IMR-90 (cell line): ENCODE results near the gene ACVR2B. TPM values are rescaled to one million over a fixed set of nuclear protein-coding genes. Genes with fewer than 3 reads are reported as not detected.

Experiments
- ATAC-seq: fragments of 200-7000 bp; cut with Tn5 transposase; 2 replicates; pipeline ENCODE4 v1.9.1; 2020; ENCODE audit warnings: low read depth, mild to moderate bottlenecking, moderate library complexity
- BruUV-seq: library from RNA; stranded (reverse); fragments of 400-500 nt; replicated peaks from 2 replicates; lab custom pipeline; 2021; lab: Mats Ljungman, UMichigan
- CTCF ChIA-PET: fragments of 300-600 bp; formaldehyde crosslinking; extraction: SDS; loops from one replicate; lab custom pipeline; 2021; ENCODE audit warnings: antibody characterized with exemption; lab: Yijun Ruan, JAX
- POLR2A ChIA-PET: fragments of 300-600 bp; sonication (Branson Sonifier 250); formaldehyde crosslinking; loops from one replicate; lab custom pipeline; 2022; ENCODE audit warnings: antibody characterized with exemption; ENCODE audit not compliant: unreplicated experiment; lab: Charles Lee
- DNase-seq: peaks from one replicate; pipeline ENCODE4 v3.0.0; 2013
- H2AFZ ChIP-seq: replicated peaks from 2 replicates; pipeline ENCODE3; 2013; ENCODE audit warnings: low read length, mild to moderate bottlenecking; ENCODE audit not compliant: poor library complexity
- H2AK5ac ChIP-seq: 2 replicates; pipeline ENCODE4 v1.6.1; 2013; ENCODE audit warnings: low read depth, low read length, inconsistent platforms
- H2AK9ac ChIP-seq: replicated peaks from 2 replicates; pipeline ENCODE3; 2013; ENCODE audit warnings: mild to moderate bottlenecking, low read depth, low read length, moderate library complexity; ENCODE audit not compliant: poor library complexity
- H2BK120ac ChIP-seq: 2 replicates; pipeline ENCODE4 v1.6.1; 2013; ENCODE audit warnings: low read depth, low read length, inconsistent platforms
- H2BK15ac ChIP-seq: 3 replicates; pipeline ENCODE4 v1.6.1; 2013; ENCODE audit warnings: low read depth, low read length, inconsistent platforms
- H2BK20ac ChIP-seq: 2 replicates; pipeline ENCODE4 v1.6.1; 2013; ENCODE audit warnings: low read depth, mild to moderate bottlenecking, inconsistent platforms, low read length, moderate library complexity
- H2BK5ac ChIP-seq: 2 replicates; pipeline ENCODE4 v1.6.1; 2013; ENCODE audit warnings: mild to moderate bottlenecking, low read depth, low read length, inconsistent platforms; ENCODE audit not compliant: poor library complexity, severe bottlenecking
- H3K14ac ChIP-seq: replicated peaks from 2 replicates; pipeline ENCODE4 v1.6.1; 2013; ENCODE audit warnings: low read depth, low read length, inconsistent platforms
- H3K18ac ChIP-seq: 2 replicates; pipeline ENCODE4 v1.6.1; 2013; ENCODE audit warnings: low read depth, low read length, control low read depth
- H3K23ac ChIP-seq: 2 replicates; pipeline ENCODE4 v1.6.1; 2013; ENCODE audit warnings: low read depth, low read length, inconsistent platforms
- H3K27ac ChIP-seq: 2 replicates; pipeline ENCODE4 v1.5.1; 2013; ENCODE audit warnings: mild to moderate bottlenecking, control low read depth, low read length; ENCODE audit not compliant: insufficient read depth
- H3K27me3 ChIP-seq: 2 replicates; pipeline ENCODE4 v1.6.1; 2013; ENCODE audit warnings: low read length; ENCODE audit not compliant: control insufficient read depth, insufficient read depth
- H3K36me3 ChIP-seq: 2 replicates; pipeline ENCODE4 v1.6.1; 2013; ENCODE audit warnings: low read length, mixed read lengths; ENCODE audit not compliant: control insufficient read depth, insufficient read depth
- H3K4ac ChIP-seq: 2 replicates; pipeline ENCODE4 v1.6.1; 2013; ENCODE audit warnings: low read depth, low read length, inconsistent platforms
- H3K4me1 ChIP-seq: 2 replicates; pipeline ENCODE4 v1.6.1; 2013; ENCODE audit warnings: low read length, mixed read lengths; ENCODE audit not compliant: control insufficient read depth, insufficient read depth
- H3K4me2 ChIP-seq: 2 replicates; pipeline ENCODE4 v1.6.1; 2013; ENCODE audit warnings: low read depth, mild to moderate bottlenecking, control low read depth, low read length, moderate library complexity
- H3K4me3 ChIP-seq: 2 replicates; pipeline ENCODE4 v1.5.1; 2013; ENCODE audit warnings: low read depth, mild to moderate bottlenecking, control low read depth, low read length, moderate library complexity; ENCODE audit not compliant: insufficient read depth
- H3K56ac ChIP-seq: 2 replicates; pipeline ENCODE4 v1.6.1; 2013; ENCODE audit warnings: low read length, inconsistent platforms; ENCODE audit not compliant: insufficient read depth; ENCODE audit errors: extremely low read depth
- H3K79me1 ChIP-seq, 2 experiments: 2 replicates each; pipeline ENCODE4 v1.6.1; 2013; ENCODE audit warnings: low read length in 2 of 2, inconsistent platforms in 1 of 2, low read depth in 1 of 2
- H3K9ac ChIP-seq: 2 replicates; pipeline ENCODE4 v1.6.1; 2013; ENCODE audit warnings: low read depth, low read length, control low read depth
- H3K9me1 ChIP-seq: 2 replicates; pipeline ENCODE4 v1.6.1; 2013; ENCODE audit warnings: low read length, inconsistent platforms; ENCODE audit not compliant: insufficient read depth
- H3K9me3 ChIP-seq: 2 replicates; pipeline ENCODE4 v1.6.1; 2013; ENCODE audit warnings: low read length; ENCODE audit not compliant: control insufficient read depth, insufficient read depth
- H4K20me1 ChIP-seq: 2 replicates; pipeline ENCODE4 v1.6.1; 2013; ENCODE audit warnings: low read length, inconsistent platforms; ENCODE audit not compliant: insufficient read depth
- H4K5ac ChIP-seq: 2 replicates; pipeline ENCODE4 v1.6.1; 2013; ENCODE audit warnings: mild to moderate bottlenecking, low read depth, low read length, control low read depth
- H4K8ac ChIP-seq, 2 experiments: 2 replicates each; pipeline ENCODE4 v1.6.1; 2013; ENCODE audit warnings: low read depth in 2 of 2, low read length in 2 of 2, control low read depth in 1 of 2, inconsistent platforms in 1 of 2
- H4K91ac ChIP-seq: 2 replicates; pipeline ENCODE4 v1.6.1; 2013; ENCODE audit warnings: low read depth, low read length, inconsistent platforms; ENCODE audit not compliant: insufficient read depth
- BHLHE40 ChIP-seq: fragments of 150-350 bp; IDR thresholded peaks from 2 replicates; pipeline ENCODE4 v1.6.1; 2016; ENCODE audit warnings: mild to moderate bottlenecking, low read depth, low read length
- NFE2L2 ChIP-seq: fragments of 150-350 bp; IDR thresholded peaks from 2 replicates; pipeline ENCODE4 v1.6.1; 2016; ENCODE audit warnings: low read depth, mild to moderate bottlenecking, low read length
- RAD21 ChIP-seq: IDR thresholded peaks from 2 replicates; pipeline ENCODE4 v1.6.1; 2012; ENCODE audit warnings: low read length, improper control_type of control experiment
- SMC3 ChIP-seq: fragments of 150-350 bp; IDR thresholded peaks from 2 replicates; pipeline ENCODE4 v1.6.1; 2016; ENCODE audit warnings: low read depth, mild to moderate bottlenecking, antibody characterized with exemption, low read length, moderate library complexity
- WGBS, 2 experiments: methylation state at CpG; one replicate each; pipeline versions ENCODE4 v1.1.5 to v1.1.7; 2013; ENCODE audit warnings: missing lambda C conversion rate in 2 of 2; ENCODE audit not compliant: insufficient read length in 1 of 2; ENCODE audit errors: extremely low coverage in 2 of 2; 5-methylcytosine and 5-hydroxymethylcytosine counted together
- dilution Hi-C: fragments of 300-500 bp; cut with HindIII; formaldehyde crosslinking; loops from one replicate; pipeline ENCODE4 v1.14.3; 2018; ENCODE audit warnings: low sequenced_read_pairs; ENCODE audit not compliant: unreplicated experiment
- in situ Hi-C: fragments of 300-500 bp; cut with MboI; formaldehyde crosslinking; loops from 3 replicates; pipeline ENCODE4 v1.14.3; 2019; ENCODE audit warnings: low sequenced_read_pairs, inconsistent platforms, mixed read lengths
- intact Hi-C: fragments of 100-400 bp; cut with micrococcal nuclease; formaldehyde crosslinking; loops from 2 replicates; pipeline ENCODE4 v1.10.0; 2022
- polyA plus RNA-seq, 3 experiments: library from polyadenylated mRNA; depleted of rRNA; stranded (reverse); fragments of >200 nt; gene quantifications; 2 replicates each; pipeline ENCODE4 v1.2.3, GENCODE V29; 2012; ENCODE audit warnings: low replicate concordance in 1 of 3
- total RNA-seq: library from RNA; depleted of rRNA; stranded (reverse); fragments of >200 nt; gene quantifications from 2 replicates; pipeline ENCODE4 v1.2.3, GENCODE V29; 2012
- TF ChIP-seq, protein P1 (sequence below): conservative IDR thresholded peaks from 2 replicates; pipeline ENCODE4 v1.5.1; 2012; ENCODE audit warnings: mild to moderate bottlenecking, low read depth, low read length, improper control_type of control experiment

Gene ACVR2B
- total and polyA plus RNA-seq, 2 of the 4 experiments (the other 2 are of a cell fraction), result 0.60 to 1.3 TPM

GRCh38 chr3:38521391-38521987, 67.8 kb downstream of the ACVR2B start:
- no peaks in the 10 kb centered on the region for H3K27me3 ChIP-seq
- H3K14ac ChIP-seq, result no peak overlapping the region
- H4K5ac ChIP-seq, result no peak overlapping the region
- H2AK5ac ChIP-seq, result no peak overlapping the region
- H4K8ac ChIP-seq, result no peak overlapping the region
- H3K4ac ChIP-seq, result no peak overlapping the region
- no peak overlapping the region for H3K4me2 ChIP-seq
- no peak overlapping the region for H2BK15ac ChIP-seq
- WGBS, 2 experiments, result 0% methylated on average over 3 of the region's 5 CpGs; no CpG with 5 or more reads in 1 of the 2 experiments
- no peak overlapping the region for H3K4me3 ChIP-seq
- no peak overlapping the region for H3K18ac ChIP-seq
- POLR2A ChIA-PET, result no interaction called here
- H3K23ac ChIP-seq, result no peak overlapping the region
- peak; percentile 75 for DNase-seq
- peaks cover 5% of the 10 kb centered on the region for H3K4me1 ChIP-seq
- no peaks in the 10 kb centered on the region for H4K20me1 ChIP-seq
- BruUV-seq, result no TSS peak
- H2BK20ac ChIP-seq, result no peak overlapping the region
- in situ Hi-C loops, result loop anchor here (5.0 to 10.0 kb wide), 2 partner anchors 321 to 473 kb away; no protein-coding TSS in a partner anchor
- peaks cover 3% of the 10 kb centered on the region in 2 experiments; a peak in 2 of 4 replicates for H3K79me1 ChIP-seq
- intact Hi-C loops, result loop anchor here (1.0 to 10.0 kb wide), 6 partner anchors 130 to 509 kb away; no protein-coding TSS in a partner anchor
- H3K9me1 ChIP-seq, result no peaks in the 10 kb centered on the region; the same call in 1 of the 2 replicates
- no peak overlapping the region for H2AK9ac ChIP-seq
- H3K36me3 ChIP-seq, result peaks cover 5% of the 10 kb centered on the region; the same call in 1 of the 2 replicates
- ATAC-seq, result peak; percentile 67
- no peak overlapping the region for H3K27ac ChIP-seq
- no peak overlapping the region for H3K9ac ChIP-seq
- TF ChIP-seq, protein P1, sequence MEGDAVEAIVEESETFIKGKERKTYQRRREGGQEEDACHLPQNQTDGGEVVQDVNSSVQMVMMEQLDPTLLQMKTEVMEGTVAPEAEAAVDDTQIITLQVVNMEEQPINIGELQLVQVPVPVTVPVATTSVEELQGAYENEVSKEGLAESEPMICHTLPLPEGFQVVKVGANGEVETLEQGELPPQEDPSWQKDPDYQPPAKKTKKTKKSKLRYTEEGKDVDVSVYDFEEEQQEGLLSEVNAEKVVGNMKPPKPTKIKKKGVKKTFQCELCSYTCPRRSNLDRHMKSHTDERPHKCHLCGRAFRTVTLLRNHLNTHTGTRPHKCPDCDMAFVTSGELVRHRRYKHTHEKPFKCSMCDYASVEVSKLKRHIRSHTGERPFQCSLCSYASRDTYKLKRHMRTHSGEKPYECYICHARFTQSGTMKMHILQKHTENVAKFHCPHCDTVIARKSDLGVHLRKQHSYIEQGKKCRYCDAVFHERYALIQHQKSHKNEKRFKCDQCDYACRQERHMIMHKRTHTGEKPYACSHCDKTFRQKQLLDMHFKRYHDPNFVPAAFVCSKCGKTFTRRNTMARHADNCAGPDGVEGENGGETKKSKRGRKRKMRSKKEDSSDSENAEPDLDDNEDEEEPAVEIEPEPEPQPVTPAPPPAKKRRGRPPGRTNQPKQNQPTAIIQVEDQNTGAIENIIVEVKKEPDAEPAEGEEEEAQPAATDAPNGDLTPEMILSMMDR, result peak; percentile 84
- TF ChIP-seq SMC3, result peak; percentile 78
- TF ChIP-seq NFE2L2, result no peak
- TF ChIP-seq RAD21, result peak; percentile 75
- no peak for TF ChIP-seq BHLHE40
- H3K9me3 ChIP-seq, result no peaks in the 10 kb centered on the region
- no peak overlapping the region for H2BK120ac ChIP-seq
- no peak overlapping the region for H2AFZ ChIP-seq
- CTCF ChIA-PET, result interaction anchor here (0.6 to 5.1 kb wide), 22 partner anchors 8 to 949 kb away, joined by 3 to 32 read pairs (median 5); partner anchors contain the start of gene EXOG
- H4K91ac ChIP-seq, result no peak overlapping the region
- no peak overlapping the region for H2BK5ac ChIP-seq
- dilution Hi-C loops, result no loop called here
- no peak overlapping the region for H3K56ac ChIP-seq
